ENCODE measurements around the gene BCAR3.

Gene BCAR3

GRCh38 chr1:93623875-93624274 is 57.8 kb downstream of the BCAR3 start:
- Histone ChIP-seq H3K79me2 (no peaks in the 10 kb centered on the region), H3K4me3 (ENCODE audit: low read depth, low read length) (no peak overlapping the region), H3K9me3 (ENCODE audit: control insufficient read depth, low read length) (no peaks in the 10 kb centered on the region), H3K27me3 (ENCODE audit: control insufficient read depth, insufficient read depth, low read length) (no peaks in the 10 kb centered on the region), H3K27ac (no peak overlapping the region), H3K9ac (no peak overlapping the region), H2AFZ (no peak overlapping the region), H3K4me1 (no peaks in the 10 kb centered on the region), H3K4me2 (ENCODE audit: low read length) (no peak overlapping the region), H3K36me3 (ENCODE audit: control insufficient read depth, insufficient read depth, low read length) (no peaks in the 10 kb centered on the region)
- no peak for TF ChIP-seq CTCF (IDR thresholded peaks at IDR 0.05)

GRCh38 chr1:93623436-93623835 is 58.2 kb downstream of the BCAR3 start:
- Histone ChIP-seq H3K4me3 (ENCODE audit: low read depth, low read length) (no peak overlapping the region), H3K9ac (no peak overlapping the region), H3K4me2 (ENCODE audit: low read length) (no peak overlapping the region), H3K4me1 (no peaks in the 10 kb centered on the region), H3K27ac (no peak overlapping the region), H3K36me3 (ENCODE audit: control insufficient read depth, insufficient read depth, low read length) (no peaks in the 10 kb centered on the region), H3K9me3 (ENCODE audit: control insufficient read depth, low read length) (no peaks in the 10 kb centered on the region), H2AFZ (no peak overlapping the region), H3K27me3 (ENCODE audit: control insufficient read depth, insufficient read depth, low read length) (no peaks in the 10 kb centered on the region), H3K79me2 (no peaks in the 10 kb centered on the region)
- no peak for TF ChIP-seq CTCF (IDR thresholded peaks at IDR 0.05)

- no peaks in the 10 kb centered on the region for H3K9me3 ChIP-seq (ENCODE audit: control insufficient read depth, low read length)
- no peak overlapping the region for H3K27ac ChIP-seq
- H3K9ac ChIP-seq: no peak overlapping the region
- H3K36me3 ChIP-seq (ENCODE audit: control insufficient read depth, insufficient read depth, low read length): no peaks in the 10 kb centered on the region
- no peak for TF ChIP-seq CTCF (IDR thresholded peaks at IDR 0.05)
- H3K4me2 ChIP-seq (ENCODE audit: low read length): no peak overlapping the region
- H3K79me2 ChIP-seq: no peaks in the 10 kb centered on the region
- no peaks in the 10 kb centered on the region for H3K27me3 ChIP-seq (ENCODE audit: control insufficient read depth, insufficient read depth, low read length)
- no peak overlapping the region for H3K4me3 ChIP-seq (ENCODE audit: low read depth, low read length)
- no peak overlapping the region for H2AFZ ChIP-seq
- peaks cover 4% of the 10 kb centered on the region for H3K4me1 ChIP-seq
Measured at GRCh38 chr1:93621246-93621645, 60.4 kb downstream of the BCAR3 start.

- Histone ChIP-seq H3K4me2 (ENCODE audit: low read length) (no peak overlapping the region), H3K27me3 (ENCODE audit: control insufficient read depth, insufficient read depth, low read length) (no peaks in the 10 kb centered on the region), H3K4me1 (peaks cover 4% of the 10 kb centered on the region), H3K9me3 (ENCODE audit: control insufficient read depth, low read length) (no peaks in the 10 kb centered on the region), H3K27ac (no peak overlapping the region), H3K4me3 (ENCODE audit: low read depth, low read length) (no peak overlapping the region), H3K9ac (no peak overlapping the region), H3K79me2 (no peaks in the 10 kb centered on the region), H2AFZ (no peak overlapping the region), H3K36me3 (ENCODE audit: control insufficient read depth, insufficient read depth, low read length) (no peaks in the 10 kb centered on the region)
- no peak for TF ChIP-seq CTCF (IDR thresholded peaks at IDR 0.05)
Measured at GRCh38 chr1:93620841-93621210, 60.8 kb downstream of the BCAR3 start.

GRCh38 chr1:93620172-93620840 is 61.3 kb downstream of the BCAR3 start:
- Histone ChIP-seq H3K4me3 (ENCODE audit: low read depth, low read length) (no peak overlapping the region), H3K27me3 (ENCODE audit: control insufficient read depth, insufficient read depth, low read length) (no peaks in the 10 kb centered on the region), H3K9me3 (ENCODE audit: control insufficient read depth, low read length) (no peaks in the 10 kb centered on the region), H3K79me2 (no peaks in the 10 kb centered on the region), H3K36me3 (ENCODE audit: control insufficient read depth, insufficient read depth, low read length) (no peaks in the 10 kb centered on the region), H3K9ac (no peak overlapping the region), H3K27ac (no peak overlapping the region), H2AFZ (no peak overlapping the region), H3K4me1 (peaks cover 4% of the 10 kb centered on the region), H3K4me2 (ENCODE audit: low read length) (no peak overlapping the region)
- no peak for TF ChIP-seq CTCF (IDR thresholded peaks at IDR 0.05)
